Forelimb muscle (tissue), 1 donor: ENCODE data around the gene KCNMA1. TPM values are rescaled to one million over a fixed set of nuclear protein-coding genes. Genes with fewer than 3 reads are reported as not detected.
"Not testable (repeated sequence)": the region's sequence is repeated elsewhere in the genome, so short reads cannot be mapped to it uniquely, and the experiment has no call there.

Experiments used
- DNase-seq: peaks from one replicate; pipeline ENCODE4 v3.0.0-alpha.2; 2013; ENCODE audit warnings: low read depth
- polyA plus RNA-seq: library from polyadenylated mRNA; unstranded; fragments of 120-200 nt; gene quantifications from one replicate; pipeline ENCODE4 v1.2.1, GENCODE V29; 2013; ENCODE audit not compliant: insufficient read length

KCNMA1 gene
- polyA plus RNA-seq, 1 donor, result 15.1 TPM

DNA sequence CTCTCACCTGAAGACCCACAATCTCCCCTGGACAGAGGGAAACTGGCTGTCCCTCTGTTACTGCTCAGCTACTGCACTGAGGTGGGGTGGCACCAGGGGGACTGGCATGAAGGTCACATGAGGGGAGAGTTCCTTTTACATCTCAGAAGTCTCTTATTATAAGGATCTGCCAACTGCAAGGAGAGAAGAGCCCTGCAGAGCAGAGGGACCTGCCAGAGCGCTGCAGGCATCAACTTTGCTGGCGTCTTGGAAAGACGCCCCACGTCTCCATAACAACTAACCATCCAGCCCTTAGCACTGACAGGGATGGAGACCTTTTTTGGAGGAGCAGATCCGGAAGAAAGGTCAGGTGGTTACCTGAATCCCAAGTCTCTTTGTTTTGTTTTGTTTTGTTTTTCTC lies 218.6 kb downstream of the KCNMA1 start:
- no peak for DNase-seq

DNA sequence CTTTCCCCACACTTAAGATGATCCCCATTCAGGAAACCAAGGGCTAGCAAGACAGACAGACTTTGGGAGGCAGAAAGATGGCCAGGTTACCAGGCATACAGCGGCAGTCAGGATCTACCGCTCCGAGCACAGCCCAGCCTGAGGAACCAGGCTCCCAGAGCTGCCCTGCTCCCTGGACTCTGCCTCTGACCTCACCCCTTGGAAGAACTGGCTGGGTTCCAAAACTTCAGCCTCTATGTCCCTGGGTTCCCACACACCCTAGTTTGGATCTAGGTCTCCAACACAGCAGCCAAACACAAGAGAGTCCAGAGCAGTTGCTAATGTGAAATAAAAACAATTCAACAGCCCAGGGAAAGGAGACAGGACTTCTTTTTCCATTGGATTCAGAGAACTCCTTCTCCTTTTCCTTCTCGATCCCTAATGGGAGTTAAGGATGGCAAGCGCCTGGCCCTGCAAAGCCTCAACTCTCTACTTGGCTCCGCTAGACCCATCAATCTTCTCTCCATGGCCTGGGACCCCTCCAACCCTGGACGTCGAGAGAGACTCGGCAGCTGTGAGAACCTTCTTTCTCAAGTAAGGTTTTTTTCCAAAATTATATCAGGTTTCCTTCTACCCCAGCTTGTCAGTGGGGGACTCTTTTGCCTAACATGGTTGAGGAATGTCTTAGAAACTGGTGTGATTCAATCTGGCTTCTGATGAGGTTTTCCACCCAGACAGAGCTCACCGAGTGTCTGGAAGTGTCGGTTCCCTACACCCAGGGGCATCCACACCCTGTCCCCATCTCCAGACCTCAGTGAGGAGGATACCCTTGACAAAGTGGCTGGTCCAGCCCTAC lies 219.6 kb downstream of the KCNMA1 start:
- no peak for DNase-seq

- DNase-seq, result no peak
Observed at GRCh38 chr10:77417359-77417758, 220.2 kb downstream of the KCNMA1 start.

DNA sequence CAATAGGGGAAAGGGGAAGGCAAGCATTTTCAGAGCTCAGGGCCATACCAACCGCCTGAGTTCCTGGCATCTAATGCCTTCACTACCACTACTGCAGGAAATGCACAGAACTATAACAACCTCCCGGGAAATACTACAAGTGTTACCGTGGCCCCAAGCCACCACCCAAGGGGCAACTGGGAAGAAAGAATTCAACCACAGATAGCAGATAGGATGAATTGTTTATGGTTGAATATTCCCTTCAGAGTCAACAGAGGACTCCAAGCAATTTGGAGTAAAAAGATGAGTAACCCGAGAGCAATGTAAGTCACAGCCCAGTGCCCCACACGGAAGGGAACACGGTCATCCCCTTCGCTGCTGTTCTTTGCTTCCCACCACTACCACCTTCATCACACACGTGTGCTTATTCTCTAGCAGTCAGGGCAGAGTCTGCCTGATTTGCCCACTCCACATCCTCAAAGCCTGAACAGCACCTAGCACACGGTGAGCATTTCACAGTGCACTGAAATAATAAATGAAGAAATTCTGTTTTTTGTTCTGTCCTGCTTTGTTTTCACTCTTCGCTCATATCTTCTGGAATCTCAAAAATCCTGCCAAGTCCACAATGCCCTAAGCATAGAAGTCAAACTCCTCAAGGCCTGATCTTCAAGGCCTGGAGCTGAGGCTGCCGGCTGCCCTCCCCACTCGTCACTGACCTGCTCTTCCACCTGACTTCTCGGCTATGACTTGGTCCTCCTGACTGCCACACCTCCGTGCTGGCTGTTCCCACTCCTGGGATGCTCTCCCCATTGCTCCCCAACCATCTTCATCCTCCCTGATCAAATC lies 221.1 kb downstream of the KCNMA1 start:
- DNase-seq, result no peak

DNA sequence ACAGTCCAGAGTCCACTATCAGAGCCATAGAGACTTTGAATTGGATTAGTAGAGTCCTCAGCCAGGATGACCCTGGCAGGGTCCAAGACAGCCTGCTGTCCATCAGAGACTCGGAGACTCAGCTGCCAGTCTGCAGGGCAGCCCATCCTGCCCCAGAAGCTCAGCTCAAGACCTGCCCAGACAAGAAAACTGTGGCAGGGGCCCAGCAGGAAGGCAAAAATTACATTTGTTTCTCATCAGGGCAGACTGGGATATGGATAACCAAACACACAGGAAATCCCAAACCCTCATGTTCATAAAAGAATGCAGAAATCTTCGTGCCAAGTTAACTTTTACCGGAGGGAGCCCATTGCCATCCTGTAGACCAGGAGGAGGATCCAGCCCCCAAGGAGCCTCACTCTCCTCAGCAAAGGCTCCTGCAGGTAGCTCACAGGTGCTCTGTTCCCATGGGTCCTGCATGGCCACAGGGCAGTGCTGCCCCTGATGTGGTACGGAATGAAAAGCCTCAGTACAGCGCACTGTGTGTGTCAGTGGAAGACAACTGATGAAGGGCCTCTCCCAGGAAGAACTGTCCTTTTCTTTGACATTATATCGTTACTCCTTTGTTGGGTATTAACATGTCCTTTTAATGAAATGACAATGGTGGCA lies 222.2 kb downstream of the KCNMA1 start:
- no peak for DNase-seq

- DNase-seq, result no peak
Observed at GRCh38 chr10:77413231-77413630, 224.4 kb downstream of the KCNMA1 start.

DNA sequence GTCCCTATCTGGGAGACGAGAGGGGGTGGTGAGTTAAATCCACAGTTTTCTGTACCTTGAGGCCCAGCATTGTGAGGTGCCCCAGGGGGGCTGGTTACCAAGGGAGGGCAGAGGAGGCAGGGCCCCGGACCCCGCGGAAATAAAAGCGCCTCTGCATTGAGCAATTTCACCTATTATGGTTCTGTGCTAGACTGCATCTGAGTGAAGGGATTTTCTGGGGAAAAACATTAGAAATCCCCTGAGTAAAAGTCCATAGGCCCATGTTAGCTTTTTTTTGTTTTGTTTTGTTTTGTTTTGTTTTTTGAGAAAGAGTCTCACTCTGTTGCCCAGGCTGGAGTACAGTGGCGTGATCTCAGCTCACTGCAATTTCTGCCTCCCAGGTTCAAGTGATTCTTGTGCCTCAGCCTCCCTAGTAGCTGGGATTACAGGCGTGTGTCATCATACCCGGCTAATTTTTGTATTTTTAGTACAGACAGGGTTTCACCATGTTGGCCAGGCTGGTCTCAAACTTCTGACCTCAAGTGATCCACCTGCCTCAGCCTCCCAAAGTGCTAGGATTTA lies 225.0 kb downstream of the KCNMA1 start:
- not testable (repeated sequence) for DNase-seq

- DNase-seq, result no peak
Observed at GRCh38 chr10:77411805-77412204, 225.8 kb downstream of the KCNMA1 start.

GRCh38 chr10:77410523-77410922 lies 227.1 kb downstream of the KCNMA1 start:
- no peak for DNase-seq

DNA sequence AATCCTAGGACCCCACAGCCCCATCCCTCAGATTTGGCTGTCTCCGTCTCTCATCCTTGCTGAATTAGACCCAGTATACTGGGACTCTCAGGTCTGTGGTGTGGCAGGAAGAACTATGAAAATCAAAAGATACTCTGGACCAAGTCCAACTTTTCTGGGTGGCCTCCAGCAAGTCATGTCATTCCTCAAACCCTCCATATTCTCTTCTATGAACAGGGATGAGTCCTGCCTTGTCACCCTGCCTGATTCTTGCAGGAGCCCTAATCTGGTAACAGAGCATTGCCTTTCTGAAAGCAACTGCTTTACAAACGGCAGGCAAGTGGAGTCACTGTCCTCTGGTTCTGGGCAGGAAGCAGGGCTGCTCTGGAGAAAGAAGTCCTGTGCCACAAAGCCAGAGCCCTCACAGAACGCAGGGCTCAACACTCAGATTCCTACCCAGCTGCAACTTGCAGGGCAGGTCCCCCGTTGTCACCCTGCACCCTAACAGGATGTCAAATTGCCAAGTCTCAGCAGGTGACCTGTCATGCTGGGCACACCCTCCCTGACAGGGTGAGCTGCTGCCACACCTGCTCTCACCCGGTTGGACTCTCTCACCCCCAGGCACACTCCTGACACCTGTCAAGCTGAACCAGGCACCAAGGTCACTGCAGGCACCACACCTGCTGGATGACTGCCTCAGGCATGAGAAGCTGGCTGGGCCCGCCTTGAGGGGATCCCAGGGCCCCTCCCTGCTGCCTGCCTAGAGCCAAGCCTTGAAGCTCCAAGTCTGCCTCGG lies 227.7 kb downstream of the KCNMA1 start:
- no peak for DNase-seq

GRCh38 chr10:77408259-77408658 lies 229.3 kb downstream of the KCNMA1 start:
- no peak for DNase-seq

DNA sequence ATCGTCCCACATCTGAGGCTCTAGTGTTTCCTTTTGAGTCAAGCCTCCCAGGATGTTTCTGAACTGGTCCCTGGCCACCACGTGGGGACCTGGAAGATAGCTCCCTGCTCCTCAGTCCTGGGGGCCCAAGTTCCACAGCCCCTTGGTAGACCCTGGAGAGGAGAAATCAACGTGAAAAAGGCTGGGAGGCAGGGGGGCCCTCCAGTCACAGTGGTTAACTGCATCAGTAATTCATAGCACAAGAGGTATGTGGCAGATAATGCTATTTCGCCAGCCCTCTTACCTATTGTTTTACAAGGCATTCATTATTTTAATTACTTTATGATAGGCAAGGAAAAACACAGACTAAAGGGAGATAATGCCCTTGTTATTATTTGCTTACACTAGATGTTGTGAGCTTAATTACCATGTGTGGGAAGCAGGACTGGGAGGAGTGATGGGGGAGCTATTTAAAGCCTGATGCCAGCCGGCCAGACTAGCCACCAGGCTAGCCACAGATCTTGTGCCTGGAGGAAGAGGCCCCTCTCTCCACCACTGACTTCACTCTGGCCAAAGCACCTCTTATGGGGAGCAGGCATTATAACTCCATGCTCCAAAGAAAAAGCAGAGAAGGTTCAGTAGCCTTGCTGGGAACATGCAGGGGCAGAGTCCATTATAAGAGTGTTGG lies 230.7 kb downstream of the KCNMA1 start:
- no peak for DNase-seq

DNA sequence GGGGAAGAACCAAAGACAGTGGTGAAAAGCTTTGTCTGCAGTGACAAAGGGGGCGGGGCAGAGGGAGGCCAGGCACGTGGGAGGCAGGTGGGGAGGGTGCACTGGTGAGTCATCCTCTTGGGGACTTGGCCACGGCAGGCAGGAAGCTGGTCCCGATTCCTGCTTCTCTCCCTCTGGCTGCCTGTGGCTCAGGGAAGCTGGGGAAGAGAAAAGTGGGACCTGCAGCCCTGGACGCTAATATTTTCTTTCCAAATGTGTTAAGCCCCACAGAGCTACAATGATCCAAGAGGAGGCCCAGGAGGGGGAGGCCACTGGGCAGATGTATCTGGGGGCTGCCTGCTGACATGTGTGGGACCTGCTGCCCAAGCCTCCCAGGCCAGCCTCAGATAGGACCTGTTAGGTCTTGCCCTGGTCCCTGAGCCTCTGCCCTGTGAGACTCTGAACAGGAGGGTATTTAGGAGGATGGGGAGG lies 231.8 kb downstream of the KCNMA1 start:
- no peak for DNase-seq

GRCh38 chr10:77404810-77405209 lies 232.8 kb downstream of the KCNMA1 start:
- no peak for DNase-seq

DNA sequence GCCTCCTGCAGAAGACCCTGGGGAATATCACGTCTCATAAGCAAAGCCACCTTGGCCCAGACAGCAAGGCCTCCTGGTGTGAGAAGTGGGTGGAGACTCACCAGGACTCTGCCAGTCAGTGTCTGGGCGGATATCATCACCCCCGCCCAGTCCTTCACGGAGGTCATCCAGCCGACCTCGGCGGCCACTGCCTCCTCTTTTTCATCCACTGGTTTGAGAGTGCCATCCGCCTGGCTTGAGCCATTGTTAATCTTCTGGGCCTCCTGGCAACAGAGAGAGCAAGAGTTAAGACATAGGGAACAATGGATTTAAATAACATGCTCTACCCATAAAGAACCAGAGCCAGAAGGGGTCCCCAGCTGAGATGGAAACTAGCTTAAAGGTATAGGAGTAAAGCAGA lies 233.8 kb downstream of the KCNMA1 start:
- no peak for DNase-seq

DNA sequence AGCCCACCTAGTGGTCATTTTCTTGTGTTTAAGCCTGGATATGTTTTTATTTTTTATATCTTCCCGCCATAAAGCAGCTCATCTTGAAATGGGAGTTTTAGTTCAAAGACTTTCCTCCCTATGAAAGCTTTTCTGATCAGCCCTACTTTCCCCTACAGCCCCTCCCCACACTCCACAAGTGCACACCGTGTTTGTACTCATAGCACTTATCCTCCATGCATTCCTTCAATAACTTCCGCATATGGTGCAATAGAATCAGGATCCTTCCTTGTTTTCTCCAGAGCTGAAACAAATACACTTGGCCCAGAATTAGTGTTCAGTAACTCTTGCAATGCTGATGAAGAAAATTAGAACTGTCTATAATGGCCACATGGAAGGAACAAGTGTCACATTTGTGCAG lies 235.9 kb downstream of the KCNMA1 start:
- DNase-seq, result no peak

DNA sequence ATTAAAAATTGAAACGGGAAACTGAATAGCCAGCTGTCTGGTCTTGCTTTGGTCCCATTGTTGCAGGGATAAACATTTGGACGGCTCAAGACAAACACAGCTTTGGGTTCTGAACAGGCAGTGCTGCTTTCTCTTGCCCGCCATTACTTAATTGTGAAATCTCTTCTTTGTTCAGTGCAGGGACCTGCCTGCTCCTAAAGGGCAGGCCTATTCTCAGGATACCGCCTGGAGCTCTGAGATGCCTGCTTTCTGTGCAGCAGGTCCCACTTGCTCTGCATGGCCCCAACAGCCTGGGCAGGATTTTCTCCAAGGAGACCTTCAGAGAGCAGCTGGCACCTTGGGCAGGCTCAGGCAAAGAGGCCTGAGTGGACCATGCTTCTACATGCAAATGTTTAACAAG lies 237.6 kb downstream of the KCNMA1 start:
- no peak for DNase-seq

- no peak for DNase-seq
Observed at GRCh38 chr10:77398986-77399755, 238.4 kb downstream of the KCNMA1 start.

- no peak for DNase-seq
Observed at GRCh38 chr10:77398558-77398957, 239.1 kb downstream of the KCNMA1 start.

- no peak for DNase-seq
Observed at GRCh38 chr10:77397103-77397502, 240.5 kb downstream of the KCNMA1 start.
